GM23248 (cell line): ENCODE results near the gene OSBPL6.

Experiments used
- EZH2 ChIP-seq: fragments of 200-600 bp; sonication (generic); IDR thresholded peaks from 2 replicates; pipeline ENCODE4 v1.6.1; 2018; ENCODE audit warnings: antibody characterized with exemption, mild to moderate bottlenecking; ENCODE audit not compliant: insufficient read depth, poor library complexity, severe bottlenecking
- EZH2phosphoT487 ChIP-seq: fragments of 200-600 bp; sonication (generic); IDR thresholded peaks from 2 replicates; pipeline ENCODE4 v1.6.1; 2018; ENCODE audit warnings: antibody characterized with exemption, moderate library complexity, mild to moderate bottlenecking, low read depth; ENCODE audit not compliant: insufficient read depth

- TF ChIP-seq EZH2 (no peak), EZH2phosphoT487 (no peak)
Observed at GRCh38 chr2:178163395-178163794, 30.9 kb upstream of the OSBPL6 start.
